Ovary (tissue), 9 donors: ENCODE results near the gene RNLS. TPM values are rescaled to one million over a fixed set of nuclear protein-coding genes. Genes with fewer than 3 reads are reported as not detected.
"Not testable (repeated sequence)": the region's sequence is repeated elsewhere in the genome, so short reads cannot be mapped to it uniquely, and the experiment has no call there.

ENCODE experiments used
- DNase-seq, 5 donors: peaks; one replicate each; pipeline ENCODE4 v3.0.0-alpha.2; 2019 to 2020
- H3K27ac ChIP-seq, 2 donors: fragments of 200-600 bp; one replicate each; pipeline versions ENCODE4 v1.5.1 to v1.8.0; 2019 to 2022
- H3K27me3 ChIP-seq: fragments of 200-600 bp; one replicate; pipeline ENCODE4 v1.8.0; 2022
- H3K36me3 ChIP-seq: fragments of 200-600 bp; sonication (generic); one replicate; pipeline ENCODE4 v1.5.1; 2019
- H3K4me1 ChIP-seq: one replicate; pipeline ENCODE4 v1.8.1; 2013; ENCODE audit warnings: mild to moderate bottlenecking, moderate library complexity; ENCODE audit not compliant: insufficient read depth
- H3K4me3 ChIP-seq: fragments of 200-600 bp; sonication (generic); one replicate; pipeline ENCODE4 v1.5.1; 2017
- H3K9me3 ChIP-seq, 2 donors: fragments of 200-600 bp in 1 of 2; sonication (generic) in 1 of 2; one replicate each; pipeline versions ENCODE4 v1.5.1 to v1.8.1; 2013 to 2019; ENCODE audit warnings: mild to moderate bottlenecking in 1 of 2, moderate library complexity in 1 of 2
- CTCF ChIP-seq, 3 donors: fragments of 450-650 bp in 2 of 3; fragments of 200-600 bp in 1 of 3; IDR thresholded peaks; one replicate each; pipeline versions ENCODE4 v1.5.1 to v1.8.0; 2016 to 2022; ENCODE audit warnings: antibody characterized with exemption in 3 of 3, mild to moderate bottlenecking in 1 of 3
- EP300 ChIP-seq: sonication (generic); formaldehyde crosslinking; IDR thresholded peaks from one replicate; pipeline ENCODE4 v1.6.1; 2017; ENCODE audit warnings: antibody characterized with exemption
- POLR2A ChIP-seq: fragments of 450-650 bp; IDR thresholded peaks from one replicate; pipeline ENCODE4 v1.6.1; 2017; ENCODE audit warnings: antibody characterized with exemption, mild to moderate bottlenecking, moderate library complexity
- WGBS, 3 donors: extraction: QIAGEN DNeasy Blood & Tissue Kit in 1 of 3; methylation state at CpG; one replicate each; pipeline versions ENCODE4 v1.1.5 to v1.1.7; 2013 to 2017; 5-methylcytosine and 5-hydroxymethylcytosine counted together
- intact Hi-C, 4 donors: fragments of 100-400 bp; cut with DNase I; formaldehyde crosslinking; loops; one replicate each; pipeline versions ENCODE4 v1.11.0 to v1.15.1; 2022 to 2023
- polyA plus RNA-seq, 2 donors: library from polyadenylated mRNA; stranded (reverse); fragments of 200-250 nt in 1 of 2; fragments of 350-450 nt in 1 of 2; fragmentation: Illumina TruSeq in 1 of 2; extraction: RNeasy Lipid Tissue Mini Kit (QIAGEN cat#74804) in 1 of 2; gene quantifications; one replicate each; pipeline ENCODE4 v1.2.3, GENCODE V29; 2013 to 2014
- total RNA-seq, 7 donors: library from RNA; depleted of rRNA in 2 of 7; stranded (reverse); fragments of >200 nt in 2 of 7; fragmentation: NEBNext Ultra II Directional in 3 of 7; extraction: Animal tissue kit (Norgen Biotek cat#: 25700) in 3 of 7; gene quantifications; one replicate each; pipeline versions ENCODE4 v1.1.0 to v1.2.4, GENCODE V29; 2016 to 2023
- donor health status: DM: no; HTN: no; CAD: no; lungs with moderate emphysema.
- donor health status: DM: no; HTN: no; CAD: no.
- donor health status: Bipolar disorder and iron deficiency.
- donor health status: DM: yes; HTN: yes; CAD: no.
- donor health status: DM: no; HTN: no; CAD: no.
- donor health status: DM: yes; HTN: yes; CAD: no.

RNLS gene
- total and polyA plus RNA-seq, 9 donors: 7.5 to 21.9 (median 11.8) TPM

GRCh38 chr10:88491314-88491713 lies 91.8 kb downstream of the RNLS start:
- TF ChIP-seq EP300: no peak
- no peak for TF ChIP-seq POLR2A
- no peak for TF ChIP-seq CTCF (IDR thresholded peaks at IDR 0.05)
- H3K4me1 ChIP-seq: no peaks in the 10 kb centered on the region
- WGBS, 3 donors: 94 to 100% (median 96%) methylated on average over 1 of the region's 1 CpG
- no peak for DNase-seq
- intact Hi-C loops: no loop called here
- no peaks in the 10 kb centered on the region for H3K9me3 ChIP-seq
- H3K27me3 ChIP-seq: no peaks in the 10 kb centered on the region
- H3K27ac ChIP-seq: no peak overlapping the region
- H3K36me3 ChIP-seq: no peaks in the 10 kb centered on the region
- H3K4me3 ChIP-seq: no peak overlapping the region

- intact Hi-C loops: no loop called here
- WGBS, 3 donors: 40 to 65% (median 58%) methylated on average over 4 of the region's 4 CpGs
- Histone ChIP-seq H3K4me1 (no peaks in the 10 kb centered on the region), H3K9me3 (no peaks in the 10 kb centered on the region), H3K27me3 (no peaks in the 10 kb centered on the region), H3K36me3 (no peaks in the 10 kb centered on the region), H3K27ac (no peak overlapping the region), H3K4me3 (no peak overlapping the region)
- DNase-seq: no peak
- TF ChIP-seq CTCF (IDR thresholded peaks at IDR 0.05) (no peak), POLR2A (no peak), EP300 (no peak)
These were observed 92.7 kb downstream of the RNLS start for GRCh38 chr10:88490231-88490980.

GRCh38 chr10:88489107-88489506 lies 94.0 kb downstream of the RNLS start:
- Histone ChIP-seq H3K27ac (no peak overlapping the region), H3K4me1 (no peaks in the 10 kb centered on the region), H3K9me3 (no peaks in the 10 kb centered on the region), H3K36me3 (no peaks in the 10 kb centered on the region), H3K27me3 (no peaks in the 10 kb centered on the region), H3K4me3 (no peak overlapping the region)
- WGBS, 3 donors: 52 to 68% (median 63%) methylated on average over 1 of the region's 1 CpG
- no peak for DNase-seq
- intact Hi-C loops: no loop called here
- TF ChIP-seq CTCF (IDR thresholded peaks at IDR 0.05) (no peak), POLR2A (no peak), EP300 (no peak)

- H3K36me3 ChIP-seq, intact Hi-C loops, H3K27ac ChIP-seq, H3K27me3 ChIP-seq, H3K4me1 ChIP-seq, H3K4me3 ChIP-seq, H3K9me3 ChIP-seq, DNase-seq: not testable (repeated sequence)
- 95 to 100% (median 98%) methylated on average over 2 of the region's 2 CpGs for WGBS, 3 donors
These were observed 96.3 kb downstream of the RNLS start for GRCh38 chr10:88486816-88487215.

GRCh38 chr10:88482220-88482619 lies 100.9 kb downstream of the RNLS start:
- Histone ChIP-seq H3K4me1 (no peaks in the 10 kb centered on the region), H3K27me3 (peaks cover 2% of the 10 kb centered on the region), H3K36me3 (no peaks in the 10 kb centered on the region), H3K9me3 (no peaks in the 10 kb centered on the region), H3K4me3 (no peak overlapping the region), H3K27ac (no peak overlapping the region)
- no peak for DNase-seq
- intact Hi-C loops: no loop called here
- 87 to 91% (median 87%) methylated on average over 2 of the region's 2 CpGs for WGBS, 3 donors
- TF ChIP-seq EP300: no peak
- TF ChIP-seq POLR2A: no peak
- no peak for TF ChIP-seq CTCF (IDR thresholded peaks at IDR 0.05)
